T-helper 1 cell treated with Interleukin-12 subunit alpha and Interleukin-12 subunit beta and Interleukin-4 antibody, amounts not matched to agents 30 ng/mL and 1 ng/mL, for 36 hours (primary cell): ENCODE data around the gene SORCS1. TPM values are rescaled to one million over a fixed set of nuclear protein-coding genes. Genes with fewer than 3 reads are reported as not detected.

Source experiments
- intact Hi-C: fragments of 100-400 bp; cut with micrococcal nuclease; formaldehyde crosslinking; loops from one replicate; pipeline ENCODE4 v1.15.1; 2024
- total RNA-seq: library from RNA; stranded (reverse); gene quantifications from 2 replicates; pipeline ENCODE4 v1.2.3, GENCODE V29; 2022

The SORCS1 gene
- total RNA-seq, 1 donor from 2014 or later = not detected

GRCh38 chr10:106609470-106610266 is 554.8 kb downstream of the SORCS1 start:
- intact Hi-C loops = no loop called here

- intact Hi-C loops = no loop called here
These were observed 556.4 kb downstream of the SORCS1 start for GRCh38 chr10:106608066-106608465.

GRCh38 chr10:106595281-106595680 is 569.2 kb downstream of the SORCS1 start:
- intact Hi-C loops = no loop called here

- intact Hi-C loops = no loop called here
These were observed 570.6 kb downstream of the SORCS1 start for GRCh38 chr10:106593876-106594275.

GRCh38 chr10:106592396-106592795 is 572.1 kb downstream of the SORCS1 start:
- intact Hi-C loops = no loop called here

- intact Hi-C loops = no loop called here
These were observed 582.2 kb downstream of the SORCS1 start for GRCh38 chr10:106582291-106582690.

GRCh38 chr10:106577756-106578155 is 586.8 kb downstream of the SORCS1 start:
- intact Hi-C loops = no loop called here

- intact Hi-C loops = no loop called here
These were observed 587.2 kb downstream of the SORCS1 start for GRCh38 chr10:106577266-106577665.

- intact Hi-C loops = no loop called here
These were observed 588.0 kb downstream of the SORCS1 start for GRCh38 chr10:106576534-106576933.

GRCh38 chr10:106573106-106573505 is 591.4 kb downstream of the SORCS1 start:
- intact Hi-C loops = no loop called here

GRCh38 chr10:106571192-106571946 is 593.1 kb downstream of the SORCS1 start:
- intact Hi-C loops = no loop called here

- intact Hi-C loops = no loop called here
These were observed 594.2 kb downstream of the SORCS1 start for GRCh38 chr10:106570268-106570667.

GRCh38 chr10:106567629-106568028 is 596.9 kb downstream of the SORCS1 start:
- intact Hi-C loops = no loop called here

GRCh38 chr10:106566873-106567272 is 597.6 kb downstream of the SORCS1 start:
- intact Hi-C loops = no loop called here

GRCh38 chr10:106565546-106565945 is 599.0 kb downstream of the SORCS1 start:
- intact Hi-C loops = no loop called here

GRCh38 chr10:106563384-106563783 is 601.1 kb downstream of the SORCS1 start:
- intact Hi-C loops = no loop called here

GRCh38 chr10:106560925-106561640 is 603.4 kb downstream of the SORCS1 start:
- intact Hi-C loops = no loop called here

- intact Hi-C loops = no loop called here
These were observed 605.1 kb downstream of the SORCS1 start for GRCh38 chr10:106559442-106559841.

- intact Hi-C loops = no loop called here
These were observed 606.4 kb downstream of the SORCS1 start for GRCh38 chr10:106557951-106558733.

- intact Hi-C loops = no loop called here
These were observed 607.5 kb downstream of the SORCS1 start for GRCh38 chr10:106557053-106557452.

- intact Hi-C loops = no loop called here
These were observed 608.9 kb downstream of the SORCS1 start for GRCh38 chr10:106555599-106555998.
